ENCODE results near the gene CYBA. TPM values are rescaled to one million over a fixed set of nuclear protein-coding genes. Genes with fewer than 3 reads are reported as not detected.

The CYBA gene
- total RNA-seq, 1 donor from 2014 or later: 188 TPM

GRCh38 chr16:88658714-88659113 is 7.9 kb upstream of the CYBA start:
- Histone ChIP-seq H3K36me3 (no peaks in the 10 kb centered on the region), H3K27ac (no peak overlapping the region), H3K4me1 (peaks cover 9% of the 10 kb centered on the region), H3K27me3 (no peaks in the 10 kb centered on the region), H3K4me3 (no peak overlapping the region), H3K9me3 (no peaks in the 10 kb centered on the region)
- TF ChIP-seq CTCF (IDR thresholded peaks at IDR 0.05) (no peak), POLR2A (IDR thresholded peaks at IDR 0.05) (no peak), POLR2AphosphoS5 (IDR thresholded peaks at IDR 0.05; ENCODE audit: insufficient read depth in 1 of 2, low read depth in 1 of 2) (no peak)
- intact Hi-C loops (cut with DNase I): no loop called here
- DNase-seq (ENCODE audit: extremely low spot score in 2 of 2): no peak

- DNase-seq (ENCODE audit: extremely low spot score in 2 of 2): no peak
- Histone ChIP-seq H3K27me3 (no peaks in the 10 kb centered on the region), H3K36me3 (no peaks in the 10 kb centered on the region)
Measured at GRCh38 chr16:88657371-88657770, 6.5 kb upstream of the CYBA start.

DNA sequence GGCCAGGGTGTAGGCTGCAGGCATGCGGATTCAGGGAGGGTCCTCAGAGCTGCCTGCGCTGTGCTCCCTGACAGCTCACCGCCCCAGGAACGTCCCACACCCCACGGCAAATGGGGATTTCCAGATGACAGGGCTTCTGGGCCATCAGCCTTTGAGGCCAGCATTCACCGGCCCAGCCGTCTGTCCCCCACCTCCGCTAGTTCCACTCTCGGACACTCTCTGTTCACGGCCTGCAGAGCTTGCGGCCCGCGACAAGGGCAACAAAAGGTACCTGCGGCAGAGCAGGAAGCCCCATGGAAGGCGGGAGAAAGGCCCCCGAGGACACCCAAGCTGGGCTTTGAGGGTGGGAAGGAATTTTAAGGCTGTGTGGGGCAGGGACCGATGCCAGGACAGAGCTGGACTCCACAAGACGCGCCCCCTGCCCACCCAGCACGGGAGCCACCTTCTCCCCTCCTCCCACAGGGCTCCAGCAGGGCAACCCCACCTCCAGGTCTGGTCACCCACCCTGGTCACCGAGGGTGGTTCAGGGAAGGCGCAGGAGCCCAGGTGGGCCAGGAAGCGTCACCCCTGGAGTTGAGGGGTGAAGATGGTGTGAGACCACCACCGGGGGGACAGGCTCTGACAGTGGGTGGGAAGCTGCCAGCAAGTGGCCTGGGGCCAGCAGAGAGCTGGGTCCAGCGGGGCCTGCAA is 5.6 kb upstream of the CYBA start:
- H3K36me3 ChIP-seq: no peaks in the 10 kb centered on the region
- intact Hi-C loops (cut with DNase I): no loop called here
- TF ChIP-seq POLR2AphosphoS5 (IDR thresholded peaks at IDR 0.05; ENCODE audit: insufficient read depth in 1 of 2, low read depth in 1 of 2): no peak
- no peaks in the 10 kb centered on the region for H3K9me3 ChIP-seq
- peaks cover 4% of the 10 kb centered on the region for H3K4me1 ChIP-seq
- H3K27me3 ChIP-seq: no peaks in the 10 kb centered on the region
- no peak for DNase-seq (ENCODE audit: extremely low spot score in 2 of 2)
- no peak overlapping the region for H3K27ac ChIP-seq
- H3K4me3 ChIP-seq: no peak overlapping the region

More at GRCh38 chr16:88657371-88657770, 6.5 kb upstream of the CYBA start:
- peaks cover 6% of the 10 kb centered on the region for H3K4me1 ChIP-seq
- no peak overlapping the region for H3K4me3 ChIP-seq
- H3K27ac ChIP-seq: no peak overlapping the region
- intact Hi-C loops (cut with DNase I): no loop called here
- no peak for TF ChIP-seq POLR2A (IDR thresholded peaks at IDR 0.05)
- no peak for TF ChIP-seq CTCF (IDR thresholded peaks at IDR 0.05)
- H3K9me3 ChIP-seq: no peaks in the 10 kb centered on the region

- intact Hi-C loops (cut with DNase I): no loop called here
- Histone ChIP-seq H3K36me3 (no peaks in the 10 kb centered on the region), H3K27me3 (no peaks in the 10 kb centered on the region)
Measured at GRCh38 chr16:88655733-88656281, 5.0 kb upstream of the CYBA start.

GRCh38 chr16:88655053-88655732 is 4.3 kb upstream of the CYBA start:
- intact Hi-C loops (cut with DNase I): no loop called here
- H3K4me3 ChIP-seq: no peak overlapping the region
- no peaks in the 10 kb centered on the region for H3K36me3 ChIP-seq
- no peaks in the 10 kb centered on the region for H3K9me3 ChIP-seq
- no peaks in the 10 kb centered on the region for H3K27me3 ChIP-seq
- no peak for DNase-seq (ENCODE audit: extremely low spot score in 2 of 2)
- H3K27ac ChIP-seq: no peak overlapping the region
- peaks cover 16% of the 10 kb centered on the region for H3K4me1 ChIP-seq
- no peak for TF ChIP-seq CTCF (IDR thresholded peaks at IDR 0.05)

More at GRCh38 chr16:88655733-88656281, 5.0 kb upstream of the CYBA start:
- no peak for DNase-seq (ENCODE audit: extremely low spot score in 2 of 2)
- Histone ChIP-seq H3K4me3 (no peak overlapping the region), H3K27ac (no peak overlapping the region), H3K4me1 (peaks cover 9% of the 10 kb centered on the region), H3K9me3 (no peaks in the 10 kb centered on the region)
- TF ChIP-seq POLR2AphosphoS5 (IDR thresholded peaks at IDR 0.05; ENCODE audit: insufficient read depth in 1 of 2, low read depth in 1 of 2): no peak
- no peak for TF ChIP-seq CTCF (IDR thresholded peaks at IDR 0.05)
- TF ChIP-seq POLR2A (IDR thresholded peaks at IDR 0.05): no peak
